ENCODE results near the gene PYCR2.

The PYCR2 gene

DNA sequence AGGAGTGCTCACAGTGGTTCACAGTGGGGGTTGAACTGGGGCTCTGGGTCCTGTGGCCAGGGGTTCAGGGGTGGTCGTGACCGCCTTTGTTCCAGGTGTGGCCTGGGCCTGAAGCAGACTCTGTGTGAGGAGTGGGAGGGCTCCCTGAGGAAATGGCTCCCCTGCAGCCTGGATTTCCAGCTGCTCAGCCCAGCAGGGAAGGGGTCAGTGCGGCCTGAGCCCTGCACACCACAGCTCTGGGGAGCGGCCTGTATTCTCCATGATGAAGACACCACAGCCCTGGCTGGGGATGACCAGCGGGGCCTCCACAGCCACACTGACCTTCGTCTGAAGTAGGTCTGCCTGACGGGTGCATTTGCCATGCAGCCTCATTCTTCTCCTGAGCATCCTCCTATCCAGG is 16.7 kb downstream of the PYCR2 start:
- TF ChIP-seq, protein P1, sequence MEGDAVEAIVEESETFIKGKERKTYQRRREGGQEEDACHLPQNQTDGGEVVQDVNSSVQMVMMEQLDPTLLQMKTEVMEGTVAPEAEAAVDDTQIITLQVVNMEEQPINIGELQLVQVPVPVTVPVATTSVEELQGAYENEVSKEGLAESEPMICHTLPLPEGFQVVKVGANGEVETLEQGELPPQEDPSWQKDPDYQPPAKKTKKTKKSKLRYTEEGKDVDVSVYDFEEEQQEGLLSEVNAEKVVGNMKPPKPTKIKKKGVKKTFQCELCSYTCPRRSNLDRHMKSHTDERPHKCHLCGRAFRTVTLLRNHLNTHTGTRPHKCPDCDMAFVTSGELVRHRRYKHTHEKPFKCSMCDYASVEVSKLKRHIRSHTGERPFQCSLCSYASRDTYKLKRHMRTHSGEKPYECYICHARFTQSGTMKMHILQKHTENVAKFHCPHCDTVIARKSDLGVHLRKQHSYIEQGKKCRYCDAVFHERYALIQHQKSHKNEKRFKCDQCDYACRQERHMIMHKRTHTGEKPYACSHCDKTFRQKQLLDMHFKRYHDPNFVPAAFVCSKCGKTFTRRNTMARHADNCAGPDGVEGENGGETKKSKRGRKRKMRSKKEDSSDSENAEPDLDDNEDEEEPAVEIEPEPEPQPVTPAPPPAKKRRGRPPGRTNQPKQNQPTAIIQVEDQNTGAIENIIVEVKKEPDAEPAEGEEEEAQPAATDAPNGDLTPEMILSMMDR (conservative IDR thresholded peaks at IDR 0.05; ENCODE audit: low read depth, low read length), result no peak
- DNase-seq (ENCODE audit: low read depth), result no peak
- no peak overlapping the region for H3K4me3 ChIP-seq (ENCODE audit: low read length)

- DNase-seq (ENCODE audit: low read depth), result no peak
These were observed 17.6 kb downstream of the PYCR2 start for GRCh38 chr1:225906467-225906866.

GRCh38 chr1:225903623-225904022 is 20.4 kb downstream of the PYCR2 start:
- no peak for DNase-seq (ENCODE audit: low read depth)
- TF ChIP-seq, protein P1 (conservative IDR thresholded peaks at IDR 0.05; ENCODE audit: low read depth, low read length), result no peak
- no peak overlapping the region for H3K4me3 ChIP-seq (ENCODE audit: low read length)

More at GRCh38 chr1:225906467-225906866, 17.6 kb downstream of the PYCR2 start:
- TF ChIP-seq, protein P1 (conservative IDR thresholded peaks at IDR 0.05; ENCODE audit: low read depth, low read length), result no peak
- H3K4me3 ChIP-seq (ENCODE audit: low read length), result no peak overlapping the region

DNA sequence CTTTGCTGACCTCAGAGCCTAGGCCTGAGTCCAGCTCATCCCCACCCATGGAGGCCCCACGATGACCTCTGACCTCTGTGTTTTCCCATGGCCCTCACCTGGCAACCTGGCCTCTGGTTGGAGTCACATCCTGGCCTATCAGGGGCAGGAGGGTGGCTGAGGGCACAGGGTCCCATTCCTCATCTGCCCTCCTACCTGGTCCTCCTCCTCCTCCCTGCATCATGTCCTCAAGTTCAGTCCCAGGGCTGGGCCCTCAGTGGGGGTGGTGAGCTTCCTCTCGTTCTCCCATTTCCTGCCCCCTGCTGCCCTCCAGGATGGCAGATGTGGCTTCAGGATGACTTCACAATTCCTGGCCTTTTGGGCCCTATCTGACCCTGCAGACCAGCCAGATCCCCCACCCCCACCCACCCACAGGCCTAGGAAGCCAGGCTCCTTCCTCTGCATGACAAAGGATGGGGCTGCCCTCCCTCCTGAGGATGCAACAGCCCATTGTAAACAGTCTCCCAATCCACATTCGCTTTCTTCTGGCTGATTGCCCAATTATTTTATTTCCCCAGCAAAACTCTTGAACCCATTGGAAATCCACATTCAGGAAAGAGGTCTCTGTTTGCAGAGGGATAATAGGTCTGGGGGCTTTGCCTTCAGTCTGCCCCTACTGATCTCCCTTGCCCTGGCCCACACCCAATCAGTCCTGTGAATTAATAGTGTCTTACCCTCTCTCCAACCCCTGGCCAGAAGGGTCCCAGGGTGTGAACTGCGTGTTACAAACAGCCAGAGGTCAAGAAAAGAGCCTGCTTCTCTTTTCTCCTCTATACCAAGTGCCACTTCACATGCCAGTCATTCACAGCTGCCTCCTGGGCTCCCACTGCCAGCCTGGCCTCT is 24.8 kb downstream of the PYCR2 start:
- no peak overlapping the region for H3K4me3 ChIP-seq (ENCODE audit: low read length)
- no peak for DNase-seq (ENCODE audit: low read depth)
- TF ChIP-seq, protein P1 (conservative IDR thresholded peaks at IDR 0.05; ENCODE audit: low read depth, low read length), result no peak

GRCh38 chr1:225897595-225898514 is 26.2 kb downstream of the PYCR2 start:
- TF ChIP-seq, protein P1 (conservative IDR thresholded peaks at IDR 0.05; ENCODE audit: low read depth, low read length), result no peak
- DNase-seq (ENCODE audit: low read depth), result no peak
- no peak overlapping the region for H3K4me3 ChIP-seq (ENCODE audit: low read length)

DNA sequence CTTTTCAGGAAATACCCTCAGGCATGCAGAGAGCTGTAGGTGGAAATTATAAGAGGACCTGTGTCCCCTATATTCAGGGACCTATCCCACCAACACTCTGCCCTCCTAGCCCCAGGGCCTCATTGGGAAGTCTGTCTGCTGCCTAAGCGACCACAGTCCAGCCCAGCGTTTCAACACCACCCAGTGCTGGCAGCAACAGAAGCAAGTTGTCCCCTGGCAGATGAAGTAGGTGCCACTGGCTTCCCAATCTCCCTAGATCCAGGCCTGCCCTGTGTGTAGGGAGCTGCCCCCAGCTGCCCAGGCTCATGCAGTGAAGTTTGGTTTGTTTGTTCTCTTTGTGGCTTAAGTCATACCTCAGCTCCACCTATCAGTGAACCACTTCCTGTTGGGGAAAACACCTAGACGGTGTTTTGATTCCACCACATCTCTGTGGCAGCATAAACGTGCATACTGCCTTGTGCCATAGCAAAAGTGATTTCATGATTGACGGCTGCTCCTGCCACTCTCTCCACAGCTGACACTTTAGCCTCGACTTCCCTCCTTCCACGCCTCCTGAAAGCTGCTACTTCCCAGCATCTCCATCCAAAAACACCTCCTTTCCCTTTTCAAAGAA is 27.0 kb downstream of the PYCR2 start:
- no peak overlapping the region for H3K4me3 ChIP-seq (ENCODE audit: low read length)
- no peak for DNase-seq (ENCODE audit: low read depth)
- TF ChIP-seq, protein P1 (conservative IDR thresholded peaks at IDR 0.05; ENCODE audit: low read depth, low read length), result no peak

Measured in retinal pigment epithelial cell (primary cell).